Endothelial cell of umbilical vein (primary cell): ENCODE measurements around the gene GRID2. TPM values are rescaled to one million over a fixed set of nuclear protein-coding genes. Genes with fewer than 3 reads are reported as not detected.

Experiments
- BruUV-seq: library from RNA; stranded (reverse); fragments of 400-500 nt; replicated peaks from 2 replicates; lab custom pipeline; 2021; lab: Mats Ljungman, UMichigan
- CTCF ChIA-PET: fragments of 300-600, 350-600 bp; sonication (Branson Sonifier 250); formaldehyde crosslinking; loops from one replicate; lab custom pipeline; 2021; ENCODE audit warnings: antibody characterized with exemption, inconsistent platforms; lab: Charles Lee
- POLR2A ChIA-PET: fragments of 300-600, 350-600 bp; sonication (Branson Sonifier 250); formaldehyde crosslinking; loops from one replicate; lab custom pipeline; 2021; ENCODE audit warnings: antibody characterized with exemption, inconsistent platforms; lab: Charles Lee
- DNase-seq: peaks from one replicate; pipeline ENCODE4 v3.0.0-alpha.2; 2011; ENCODE audit warnings: low read depth, low spot score
- FAIRE-seq: peaks from 2 replicates; lab custom pipeline; 2011; peaks lifted over from hg19 to GRCh38; lab: Jason Lieb, UNC
- H2AFZ ChIP-seq: 2 replicates; pipeline ENCODE4 v1.6.0; 2012; ENCODE audit warnings: low read depth, low read length, control low read depth, inconsistent platforms
- H3K27ac ChIP-seq: 2 replicates; pipeline ENCODE4 v1.5.1; 2011; ENCODE audit warnings: low read depth, mild to moderate bottlenecking, control low read depth, low read length, moderate library complexity; ENCODE audit not compliant: insufficient read depth
- H3K27me3 ChIP-seq, 2 experiments: 2 replicates each; pipeline versions ENCODE4 v1.6.0 to v1.6.1; 2011; ENCODE audit warnings: low read length in 2 of 2, mixed read lengths in 1 of 2; ENCODE audit not compliant: control insufficient read depth in 2 of 2, insufficient read depth in 2 of 2
- H3K36me3 ChIP-seq, 2 experiments: 2 replicates in 1 of 2; 3 replicates in 1 of 2; pipeline ENCODE4 v1.5.1; 2011; ENCODE audit warnings: low read length in 2 of 2, mild to moderate bottlenecking in 1 of 2, moderate library complexity in 1 of 2; ENCODE audit not compliant: control insufficient read depth in 2 of 2, insufficient read depth in 2 of 2; ENCODE audit errors: extremely low read depth in 1 of 2
- H3K4me1 ChIP-seq: 3 replicates; pipeline ENCODE4 v1.5.1; 2011; ENCODE audit warnings: mild to moderate bottlenecking, low read length; ENCODE audit not compliant: control insufficient read depth, insufficient read depth; ENCODE audit errors: extremely low read depth
- H3K4me2 ChIP-seq: 2 replicates; pipeline ENCODE4 v1.6.1; 2011; ENCODE audit warnings: low read length, control low read depth, mixed read lengths; ENCODE audit not compliant: insufficient read depth
- H3K4me3 ChIP-seq, 3 experiments: fragments of 200-600 bp in 1 of 3; sonication (generic), shearing (Covaris generic) in 1 of 3; replicated peaks in 1 of 3; 2 replicates each; pipeline ENCODE4 v1.5.1; 2011 to 2016; ENCODE audit warnings: control low read depth in 3 of 3, low read length in 3 of 3, mild to moderate bottlenecking in 2 of 3, inconsistent platforms in 1 of 3, low read depth in 1 of 3, moderate library complexity in 1 of 3; ENCODE audit not compliant: insufficient read depth in 1 of 3
- H3K79me2 ChIP-seq: 2 replicates; pipeline ENCODE4 v1.6.0; 2012; ENCODE audit warnings: low read length, inconsistent platforms; ENCODE audit not compliant: control insufficient read depth, insufficient read depth
- H3K9ac ChIP-seq: replicated peaks from 2 replicates; pipeline ENCODE3; 2011; ENCODE audit warnings: low read length, control low read depth; ENCODE audit not compliant: insufficient read depth; ENCODE audit errors: extremely low read depth
- H3K9me1 ChIP-seq: replicated peaks from 3 replicates; pipeline ENCODE4 v1.6.0; 2011; ENCODE audit warnings: mild to moderate bottlenecking, low read length; ENCODE audit not compliant: control insufficient read depth, insufficient read depth; ENCODE audit errors: extremely low read depth
- H3K9me3 ChIP-seq: replicated peaks from 2 replicates; pipeline ENCODE4 v1.5.1; 2012; ENCODE audit warnings: low read length, inconsistent platforms; ENCODE audit not compliant: control insufficient read depth, insufficient read depth
- H4K20me1 ChIP-seq: replicated peaks from 2 replicates; pipeline ENCODE3; 2011; ENCODE audit warnings: mild to moderate bottlenecking, low read length; ENCODE audit not compliant: control insufficient read depth, insufficient read depth; ENCODE audit errors: extremely low read depth
- EZH2 ChIP-seq: IDR thresholded peaks from 2 replicates; pipeline ENCODE4 v1.6.1; 2012; ENCODE audit warnings: borderline replicate concordance, low read depth, mild to moderate bottlenecking, moderate library complexity, low read length, inconsistent platforms; ENCODE audit not compliant: severe bottlenecking
- FOS ChIP-seq: IDR thresholded peaks from 2 replicates; pipeline ENCODE4 v1.6.1; 2011; ENCODE audit warnings: mild to moderate bottlenecking, low read length, moderate library complexity, borderline replicate concordance; ENCODE audit not compliant: insufficient read depth
- GATA2 ChIP-seq: IDR thresholded peaks from 2 replicates; pipeline ENCODE4 v1.7.0; 2011; ENCODE audit warnings: low read depth, mild to moderate bottlenecking, moderate library complexity, mixed read lengths, low read length; ENCODE audit not compliant: insufficient read length, insufficient read depth
- JUN ChIP-seq: IDR thresholded peaks from 2 replicates; pipeline ENCODE4 v1.6.1; 2011; ENCODE audit warnings: borderline replicate concordance, low read depth; ENCODE audit not compliant: insufficient read length, insufficient read depth
- MAX ChIP-seq: IDR thresholded peaks from 2 replicates; pipeline ENCODE4 v1.6.1; 2011; ENCODE audit not compliant: insufficient read depth, insufficient read length
- MYC ChIP-seq: IDR thresholded peaks from one replicate; pipeline ENCODE4 v1.6.1; 2011; ENCODE audit warnings: mild to moderate bottlenecking, low read depth, low read length
- POLR2A ChIP-seq: IDR thresholded peaks from 2 replicates; pipeline ENCODE4 v1.6.1; 2012; ENCODE audit warnings: low read depth, mild to moderate bottlenecking, control low read depth, low read length
- POLR2AphosphoS5 ChIP-seq: IDR thresholded peaks from 2 replicates; pipeline ENCODE4 v1.6.1; 2012; ENCODE audit warnings: low read depth, mild to moderate bottlenecking, control low read depth, low read length, moderate library complexity; ENCODE audit not compliant: insufficient read depth
- dilution Hi-C: fragments of 300-500 bp; cut with MboI; formaldehyde crosslinking; loops from one replicate; pipeline ENCODE4 v1.15.0; 2019; ENCODE audit warnings: low sequenced_read_pairs; ENCODE audit not compliant: extremely low pct_ligation_motif_present
- intact Hi-C: fragments of 100-400 bp; cut with micrococcal nuclease; formaldehyde crosslinking; loops from one replicate; pipeline ENCODE4 v1.10.0; 2022
- polyA plus RNA-seq, 4 experiments: library from polyadenylated mRNA; depleted of rRNA in 3 of 4; stranded (reverse) in 3 of 4; unstranded in 1 of 4; fragments of >200 nt; gene quantifications; 2 replicates each; pipeline versions ENCODE4 v1.2.1 to v1.2.3, GENCODE V29; 2011 to 2012; ENCODE audit warnings: missing spikeins in 1 of 4
- total RNA-seq: library from RNA; stranded (reverse); gene quantifications from 2 replicates; pipeline ENCODE4 v1.2.3, GENCODE V29; 2021
- TF ChIP-seq, protein P1 (sequence below), 2 donors: IDR thresholded peaks; 1 replicate in 1 of 2; 2 replicates in 1 of 2; pipeline ENCODE4 v1.5.1; 2011; ENCODE audit warnings: low read length in 2 of 2, mild to moderate bottlenecking in 2 of 2, moderate library complexity in 2 of 2, control low read depth in 1 of 2, inconsistent platforms in 1 of 2, low read depth in 1 of 2; ENCODE audit not compliant: insufficient read depth in 1 of 2; ENCODE audit errors: extremely low read depth in 1 of 2

Gene GRID2
- total and polyA plus RNA-seq, 2 donors (not counting 3 experiments of a cell fraction or from before 2014, with no cell fraction given), result not detected

GRCh38 chr4:92253986-92254671, 49.6 kb upstream of the GRID2 start:
- Histone ChIP-seq H3K27ac (no peak overlapping the region), H3K9ac (no peak overlapping the region), H3K9me1 (no peaks in the 10 kb centered on the region), H3K4me2 (no peak overlapping the region), H2AFZ (no peak overlapping the region), H3K79me2 (no peaks in the 10 kb centered on the region), H3K36me3 (no peaks in the 10 kb centered on the region), H3K4me1 (no peaks in the 10 kb centered on the region), H4K20me1 (no peaks in the 10 kb centered on the region), H3K4me3 (no peak overlapping the region), H3K9me3 (no peaks in the 10 kb centered on the region), H3K27me3 (no peaks in the 10 kb centered on the region)
- DNase-seq, result no peak
- FAIRE-seq, result no peak
- intact Hi-C loops (no loop called here), dilution Hi-C loops (no loop called here)
- ChIA-PET POLR2A (no interaction called here), CTCF (no interaction called here)
- TF ChIP-seq MYC (no peak), POLR2A (no peak), MAX (no peak), GATA2 (no peak), EZH2 (no peak), FOS (no peak), POLR2AphosphoS5 (no peak), JUN (no peak)
- TF ChIP-seq, protein P1, sequence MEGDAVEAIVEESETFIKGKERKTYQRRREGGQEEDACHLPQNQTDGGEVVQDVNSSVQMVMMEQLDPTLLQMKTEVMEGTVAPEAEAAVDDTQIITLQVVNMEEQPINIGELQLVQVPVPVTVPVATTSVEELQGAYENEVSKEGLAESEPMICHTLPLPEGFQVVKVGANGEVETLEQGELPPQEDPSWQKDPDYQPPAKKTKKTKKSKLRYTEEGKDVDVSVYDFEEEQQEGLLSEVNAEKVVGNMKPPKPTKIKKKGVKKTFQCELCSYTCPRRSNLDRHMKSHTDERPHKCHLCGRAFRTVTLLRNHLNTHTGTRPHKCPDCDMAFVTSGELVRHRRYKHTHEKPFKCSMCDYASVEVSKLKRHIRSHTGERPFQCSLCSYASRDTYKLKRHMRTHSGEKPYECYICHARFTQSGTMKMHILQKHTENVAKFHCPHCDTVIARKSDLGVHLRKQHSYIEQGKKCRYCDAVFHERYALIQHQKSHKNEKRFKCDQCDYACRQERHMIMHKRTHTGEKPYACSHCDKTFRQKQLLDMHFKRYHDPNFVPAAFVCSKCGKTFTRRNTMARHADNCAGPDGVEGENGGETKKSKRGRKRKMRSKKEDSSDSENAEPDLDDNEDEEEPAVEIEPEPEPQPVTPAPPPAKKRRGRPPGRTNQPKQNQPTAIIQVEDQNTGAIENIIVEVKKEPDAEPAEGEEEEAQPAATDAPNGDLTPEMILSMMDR (IDR thresholded peaks at IDR 0.05; ENCODE audit: extremely low read depth in 1 of 2, insufficient read depth in 1 of 2, low read depth in 1 of 2, low read length in 2 of 2), result no peak
- no TSS peak for BruUV-seq
